ENCODE measurements around the gene MED13L. TPM values are rescaled to one million over a fixed set of nuclear protein-coding genes. Genes with fewer than 3 reads are reported as not detected.

Gene MED13L
- total RNA-seq, 1 donor: 180 TPM

DNA sequence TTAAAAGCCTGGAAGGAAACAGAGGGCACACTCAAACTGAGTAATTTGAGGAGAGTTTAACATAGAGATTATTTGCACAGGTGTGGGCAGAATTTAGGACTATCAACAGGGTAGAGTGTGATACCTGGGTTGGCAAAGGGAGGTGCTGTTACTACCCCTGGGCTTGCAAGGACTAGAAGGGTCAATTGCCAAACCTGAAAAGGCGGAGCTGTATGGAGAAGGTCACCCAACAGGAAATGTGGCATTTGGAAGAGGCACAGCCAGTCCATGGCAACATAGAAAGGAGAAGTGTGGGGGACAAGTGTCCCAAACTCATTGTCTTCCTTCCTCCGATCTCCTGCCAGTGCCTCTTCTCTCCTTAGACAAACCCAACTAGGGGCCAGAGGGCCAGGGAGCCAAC, 21.6 kb upstream of the MED13L start:
- no peak for TF ChIP-seq CTCF (IDR thresholded peaks at IDR 0.05; ENCODE audit: insufficient read depth, low read length)
- DNase-seq (ENCODE audit: low read depth): no peak
- H3K4me3 ChIP-seq (ENCODE audit: low read depth, low read length): no peak overlapping the region

DNA sequence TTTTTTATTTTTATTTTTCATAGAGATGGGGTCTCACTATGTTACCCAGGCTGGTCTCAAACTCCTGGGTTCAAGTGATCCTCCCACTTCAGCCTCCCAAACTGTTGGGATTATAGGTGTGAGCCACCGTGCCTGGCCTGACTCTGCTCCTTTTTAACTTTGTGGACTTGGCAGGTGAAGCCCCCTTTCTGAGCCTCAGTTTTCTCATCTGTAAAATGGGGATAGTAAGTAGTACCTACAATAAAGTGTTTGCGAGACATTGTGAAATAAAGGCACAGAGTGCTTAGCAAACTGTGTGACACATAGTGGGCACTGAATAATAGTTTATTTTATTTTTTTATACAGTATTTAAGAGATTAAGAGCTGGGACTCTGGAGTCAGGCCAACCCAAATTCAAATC, 21.1 kb upstream of the MED13L start:
- H3K4me3 ChIP-seq (ENCODE audit: low read depth, low read length): no peak overlapping the region
- TF ChIP-seq CTCF (IDR thresholded peaks at IDR 0.05; ENCODE audit: insufficient read depth, low read length): no peak
- no peak for DNase-seq (ENCODE audit: low read depth)

DNA sequence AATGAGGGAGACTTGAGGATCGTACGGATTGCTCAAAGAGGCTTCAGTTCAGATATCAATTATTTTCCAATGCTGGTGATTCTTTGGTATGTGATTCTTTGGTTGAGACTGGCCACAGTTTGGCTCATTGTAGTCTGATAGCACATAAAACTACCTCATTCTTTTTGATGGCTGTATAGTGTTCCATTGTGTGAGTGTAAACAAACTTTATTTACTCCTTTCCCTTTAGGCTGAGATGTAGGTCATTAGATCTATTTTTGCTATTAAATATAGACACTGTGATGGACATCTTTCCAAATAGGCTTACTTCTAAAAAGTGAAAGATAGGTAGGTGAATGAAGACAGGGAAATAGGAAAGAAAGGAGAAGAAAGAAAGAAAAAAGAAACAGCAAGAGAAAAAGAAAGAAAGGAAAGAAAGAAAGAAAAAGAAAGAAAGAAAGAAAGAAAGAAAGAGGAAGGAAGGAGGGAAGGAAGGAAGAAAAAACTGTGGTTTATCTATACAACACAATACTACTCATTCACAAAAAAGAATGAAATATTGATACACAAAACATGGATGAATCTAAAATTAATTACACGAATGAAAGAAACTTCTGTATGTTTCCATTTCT, 19.8 kb upstream of the MED13L start:
- DNase-seq (ENCODE audit: low read depth): no peak
- H3K4me3 ChIP-seq (ENCODE audit: low read depth, low read length): no peak overlapping the region
- no peak for TF ChIP-seq CTCF (IDR thresholded peaks at IDR 0.05; ENCODE audit: insufficient read depth, low read length)

GRCh38 chr12:116295327-116296263, 18.1 kb upstream of the MED13L start:
- peak; percentile 65 for DNase-seq (ENCODE audit: low read depth)
- TF ChIP-seq CTCF (IDR thresholded peaks at IDR 0.05; ENCODE audit: insufficient read depth, low read length): no peak
- no peak overlapping the region for H3K4me3 ChIP-seq (ENCODE audit: low read depth, low read length)

- no peak overlapping the region for H3K4me3 ChIP-seq (ENCODE audit: low read depth, low read length)
- no peak for DNase-seq (ENCODE audit: low read depth)
- no peak for TF ChIP-seq CTCF (IDR thresholded peaks at IDR 0.05; ENCODE audit: insufficient read depth, low read length)
Measured at GRCh38 chr12:116294454-116295165, 17.1 kb upstream of the MED13L start.

GRCh38 chr12:116293687-116294453, 16.4 kb upstream of the MED13L start:
- DNase-seq (ENCODE audit: low read depth): no peak
- peak; percentile 16 for TF ChIP-seq CTCF (IDR thresholded peaks at IDR 0.05; ENCODE audit: insufficient read depth, low read length)
- H3K4me3 ChIP-seq (ENCODE audit: low read depth, low read length): no peak overlapping the region

Data from fibroblast of the aortic adventitia (primary cell).